A549 (cell line): ENCODE measurements around the gene BBLN. TPM values are rescaled to one million over a fixed set of nuclear protein-coding genes. Genes with fewer than 3 reads are reported as not detected.

ENCODE experiments used
- ATAC-seq, 2 experiments: fragments of 200-7000 bp in 1 of 2; fragments of >200 bp in 1 of 2; cut with Nextera tagmentation in 1 of 2; cut with Tn5 transposase in 1 of 2; 3 replicates each; pipeline versions ENCODE4 v1.8.0 to v1.9.1; 2018 to 2020; ENCODE audit warnings: mild to moderate bottlenecking in 1 of 2, moderate library complexity in 1 of 2
- CTCF ChIA-PET: fragments of 300-600 bp; sonication (Branson Sonifier 250); formaldehyde crosslinking; extraction: SDS; loops from one replicate; lab custom pipeline; 2021; ENCODE audit warnings: antibody characterized with exemption, inconsistent platforms; lab: Yijun Ruan, JAX
- POLR2A ChIA-PET: fragments of 350-600 bp; formaldehyde crosslinking; extraction: SDS; loops from one replicate; lab custom pipeline; 2021; ENCODE audit warnings: antibody characterized with exemption, inconsistent platforms; lab: Yijun Ruan, JAX
- DNase-seq, 2 experiments: peaks; one replicate each; pipeline versions ENCODE4 v3.0.0 to v3.0.0-alpha.2; 2011 to 2016; ENCODE audit warnings: low read depth in 1 of 2, low spot score in 1 of 2
- FAIRE-seq: peaks from 2 replicates; lab custom pipeline; 2011; peaks lifted over from hg19 to GRCh38; lab: Jason Lieb, UNC
- H3K27ac ChIP-seq, 2 experiments: fragments of >200 bp; sonication (Bioruptor Twin); formaldehyde crosslinking; 3 replicates each; pipeline ENCODE4 v1.5.1; 2016 to 2017
- H3K4me1 ChIP-seq: fragments of >200 bp; sonication (Bioruptor Twin); formaldehyde crosslinking; 3 replicates; pipeline ENCODE4 v1.6.1; 2016
- H3K4me2 ChIP-seq: fragments of >200 bp; sonication (Bioruptor Twin); formaldehyde crosslinking; 3 replicates; pipeline ENCODE4 v1.6.1; 2016
- H3K4me3 ChIP-seq: fragments of >200 bp; sonication (Bioruptor Twin); formaldehyde crosslinking; 3 replicates; pipeline ENCODE4 v1.5.1; 2016
- H3K9me3 ChIP-seq: fragments of >200 bp; sonication (Bioruptor Twin); formaldehyde crosslinking; 3 replicates; pipeline ENCODE4 v1.6.1; 2016
- CBX2 ChIP-seq: fragments of 200-600 bp; sonication (generic); IDR thresholded peaks from 2 replicates; pipeline ENCODE4 v1.6.1; 2016; ENCODE audit warnings: low read depth, mild to moderate bottlenecking, borderline replicate concordance
- CBX8 ChIP-seq: fragments of 200-600 bp; sonication (generic); IDR thresholded peaks from 2 replicates; pipeline ENCODE4 v1.6.1; 2016
- CEBPB ChIP-seq, 2 experiments: fragments of >200 bp in 1 of 2; sonication (Bioruptor Twin) in 1 of 2; formaldehyde crosslinking in 1 of 2; IDR thresholded peaks; 2 replicates each; pipeline ENCODE4 v1.6.1; 2012 to 2016
- CHD2 ChIP-seq: fragments of 150-350 bp; IDR thresholded peaks from 2 replicates; pipeline ENCODE4 v1.6.1; 2014; ENCODE audit warnings: low read length; ENCODE audit not compliant: partially characterized antibody
- CHD4 ChIP-seq: fragments of 200-600 bp; sonication (generic); IDR thresholded peaks from 2 replicates; pipeline ENCODE4 v1.6.1; 2016; ENCODE audit warnings: antibody characterized with exemption, mild to moderate bottlenecking, borderline replicate concordance
- FOSL2 ChIP-seq, 2 experiments: fragments of 450-650 bp in 1 of 2; fragments of >200 bp in 1 of 2; sonication (Bioruptor Twin) in 1 of 2; formaldehyde crosslinking; IDR thresholded peaks; 2 replicates each; pipeline versions ENCODE4 v1.5.0 to v1.6.1; 2016 to 2020; ENCODE audit warnings: mild to moderate bottlenecking in 1 of 2, moderate library complexity in 1 of 2
- FOXS1 ChIP-seq: fragments of 250-450 bp; sonication (Bioruptor Pico); IDR thresholded peaks from 2 replicates; pipeline ENCODE4 v1.5.0; 2020; ENCODE audit warnings: mild to moderate bottlenecking, moderate library complexity
- GATA3 ChIP-seq: IDR thresholded peaks from 2 replicates; pipeline ENCODE4 v1.6.1; 2012; ENCODE audit warnings: borderline replicate concordance
- HDAC2 ChIP-seq: fragments of 200-600 bp; sonication (generic); IDR thresholded peaks from 2 replicates; pipeline ENCODE4 v1.6.1; 2016
- KDM1A ChIP-seq: fragments of 200-600 bp; sonication (generic); IDR thresholded peaks from 2 replicates; pipeline ENCODE4 v1.6.1; 2016; ENCODE audit warnings: low read depth, mild to moderate bottlenecking
- MAZ ChIP-seq: fragments of 150-350 bp; IDR thresholded peaks from 2 replicates; pipeline ENCODE4 v1.6.1; 2014; ENCODE audit warnings: antibody characterized with exemption, low read depth, low read length, borderline replicate concordance
- MYC ChIP-seq: IDR thresholded peaks from 2 replicates; pipeline ENCODE4 v1.6.1; 2012; ENCODE audit warnings: mild to moderate bottlenecking, inconsistent platforms, low read length, improper control_type of control experiment, borderline replicate concordance
- NPAS2 ChIP-seq: fragments of 250-450 bp; sonication (Bioruptor Pico); IDR thresholded peaks from 2 replicates; pipeline ENCODE4 v1.8.0; 2022; ENCODE audit warnings: mild to moderate bottlenecking, moderate library complexity, borderline replicate concordance
- PHF8 ChIP-seq: fragments of 200-600 bp; sonication (generic); IDR thresholded peaks from 2 replicates; pipeline ENCODE4 v1.6.1; 2016; ENCODE audit warnings: low read depth, mild to moderate bottlenecking, antibody characterized with exemption, moderate library complexity, borderline replicate concordance
- POLR2A ChIP-seq: IDR thresholded peaks from 2 replicates; pipeline ENCODE4 v1.6.1; 2012; ENCODE audit warnings: mild to moderate bottlenecking, low read length
- RAD21 ChIP-seq, 2 experiments: fragments of >200 bp in 1 of 2; sonication (Bioruptor Twin) in 1 of 2; formaldehyde crosslinking in 1 of 2; IDR thresholded peaks in 1 of 2; conservative IDR thresholded peaks in 1 of 2; 2 replicates in 1 of 2; 3 replicates in 1 of 2; pipeline ENCODE4 v1.6.1; 2012 to 2018; ENCODE audit warnings: inconsistent platforms in 1 of 2
- RNF2 ChIP-seq: fragments of 200-600 bp; sonication (generic); IDR thresholded peaks from 2 replicates; pipeline ENCODE4 v1.6.1; 2016; ENCODE audit warnings: low read depth, mild to moderate bottlenecking, antibody characterized with exemption, moderate library complexity, borderline replicate concordance
- SMC3 ChIP-seq: fragments of >200 bp; sonication (Bioruptor Twin); formaldehyde crosslinking; IDR thresholded peaks from 3 replicates; pipeline ENCODE4 v1.6.1; 2018; ENCODE audit warnings: inconsistent platforms
- SREBF2 ChIP-seq: fragments of 450-650 bp; IDR thresholded peaks from 2 replicates; pipeline ENCODE4 v1.6.1; 2014; ENCODE audit warnings: mild to moderate bottlenecking, moderate library complexity
- TFCP2L1 ChIP-seq: fragments of 250-450 bp; sonication (Bioruptor Pico); IDR thresholded peaks from 2 replicates; pipeline ENCODE4 v1.5.0; 2021; ENCODE audit warnings: mild to moderate bottlenecking
- TP53 ChIP-seq: fragments of 250-450 bp; sonication (Bioruptor Pico); IDR thresholded peaks from 2 replicates; pipeline ENCODE4 v1.5.0; 2021; ENCODE audit warnings: mild to moderate bottlenecking, moderate library complexity
- ZFP36 ChIP-seq: fragments of 450-650 bp; IDR thresholded peaks from 2 replicates; pipeline ENCODE4 v1.6.1; 2014; ENCODE audit warnings: borderline replicate concordance; ENCODE audit not compliant: partially characterized antibody
- WGBS: methylation state at CpG from one replicate; pipeline ENCODE4 v1.1.6; 2017; ENCODE audit errors: missing lambda C conversion rate; 5-methylcytosine and 5-hydroxymethylcytosine counted together
- polyA plus RNA-seq, 4 experiments: library from polyadenylated mRNA; depleted of rRNA in 3 of 4; stranded (reverse); fragments of >200 nt; fragmentation: RNase III in 1 of 4; extraction: RNeasy Plus Mini Kit Qiagen cat#74134 plus additional on column Dnase treatment in 1 of 4; gene quantifications; 2 replicates in 3 of 4; 3 replicates in 1 of 4; pipeline ENCODE4 v1.2.3, GENCODE V29; 2011 to 2017
- TF ChIP-seq, protein P1 (sequence below): fragments of >200 bp; sonication (Bioruptor Twin); formaldehyde crosslinking; IDR thresholded peaks from 2 replicates; pipeline ENCODE4 v1.6.1; 2016
- TF ChIP-seq, protein P2 (sequence below): fragments of 450-650 bp; IDR thresholded peaks from 2 replicates; pipeline ENCODE4 v1.6.1; 2014; ENCODE audit warnings: antibody characterized with exemption
- TF ChIP-seq, protein P3 (sequence below): IDR thresholded peaks from 2 replicates; pipeline ENCODE4 v1.6.1; 2012
- TF ChIP-seq, protein P4 (sequence below): IDR thresholded peaks from 2 replicates; pipeline ENCODE4 v1.6.1; 2012
- TF ChIP-seq, protein P5 (sequence below): fragments of 150-350 bp; IDR thresholded peaks from 2 replicates; pipeline ENCODE4 v1.6.1; 2014; ENCODE audit warnings: low read depth, mild to moderate bottlenecking, low read length
- TF ChIP-seq, protein P6 (sequence below): fragments of >200 bp; sonication (Bioruptor Twin); formaldehyde crosslinking; IDR thresholded peaks from 3 replicates; pipeline ENCODE4 v1.5.1; 2016
- TF ChIP-seq, protein P7 (sequence below): fragments of 250-450 bp; sonication (Bioruptor Pico); IDR thresholded peaks from 2 replicates; pipeline ENCODE4 v1.5.0; 2020; ENCODE audit warnings: low read depth, mild to moderate bottlenecking, moderate library complexity

Gene BBLN
- polyA plus RNA-seq, 2 of the 4 experiments (the other 2 are of a cell fraction), result 23.8 to 28.1 TPM

DNA sequence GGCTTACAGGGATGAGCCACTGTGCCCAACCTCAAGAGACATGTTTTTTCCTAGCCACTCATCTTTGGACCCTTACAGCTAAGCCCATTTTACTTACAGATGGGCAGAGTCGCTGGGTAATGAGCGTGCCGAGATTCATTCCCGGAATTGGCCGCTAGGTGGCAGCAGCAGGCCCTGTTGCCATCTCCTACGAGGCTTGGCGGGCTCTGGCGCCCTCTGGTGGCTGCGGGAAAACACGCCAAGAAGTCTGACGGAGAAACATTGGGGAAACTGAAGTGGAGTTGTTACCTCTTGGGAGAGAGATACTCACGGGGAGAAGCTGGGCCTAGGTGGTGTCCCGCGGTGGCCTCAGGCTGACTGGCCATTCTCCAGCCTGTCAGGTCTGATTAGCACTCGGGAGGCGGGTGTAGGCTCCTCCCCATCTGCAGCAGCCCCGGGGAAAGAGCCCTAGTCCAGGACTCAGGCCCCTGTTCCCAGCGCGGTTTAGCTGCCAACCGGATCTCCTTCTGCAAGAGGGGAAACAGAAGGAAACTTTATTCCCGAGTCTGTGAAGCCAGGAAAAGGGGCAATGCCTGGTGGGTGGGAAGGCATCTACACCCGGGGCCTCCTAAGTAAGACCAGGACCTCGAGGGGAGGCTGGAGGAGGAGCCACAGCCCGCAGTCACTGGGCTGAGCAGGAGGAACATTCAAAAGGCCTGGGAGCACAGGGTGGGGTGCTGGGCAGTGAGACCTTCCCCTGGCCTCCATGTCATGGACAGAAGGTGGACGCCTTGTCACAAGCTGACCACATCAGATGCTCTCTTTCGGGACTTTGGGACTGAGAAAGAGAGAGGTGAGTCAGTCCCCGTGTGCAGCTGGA lies 42.2 kb upstream of the BBLN start:
- DNase-seq (peak; percentile 88 to 90), FAIRE-seq (peak; percentile 93), ATAC-seq (peak; percentile 63 to 87; a peak in 4 of 6 replicates)
- H3K9me3 ChIP-seq, result no peaks in the 10 kb centered on the region
- peak overlapping the region in 1 of 2 experiments; percentile 22; a peak in 1 of 6 replicates for H3K27ac ChIP-seq
- no peak overlapping the region; the same call in 2 of the 3 replicates for H3K4me2 ChIP-seq
- ChIA-PET POLR2A (no interaction called here), CTCF (interaction anchor here (0.5 to 13.0 kb wide), 66 partner anchors 10 to 710 kb away, joined by 3 to 290 read pairs (median 5); partner anchors contain the start of genes BBLN, EEIG1, NAIF1 and PIP5KL1)
- no peak overlapping the region for H3K4me3 ChIP-seq
- TF ChIP-seq, protein P1, sequence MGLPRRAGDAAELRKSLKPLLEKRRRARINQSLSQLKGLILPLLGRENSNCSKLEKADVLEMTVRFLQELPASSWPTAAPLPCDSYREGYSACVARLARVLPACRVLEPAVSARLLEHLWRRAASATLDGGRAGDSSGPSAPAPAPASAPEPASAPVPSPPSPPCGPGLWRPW, result no peak
- TF ChIP-seq KDM1A (no peak), ZFP36 (no peak), RNF2 (no peak), MAZ (0 out of 2 replicates have a peak, but pooled peaks have one; percentile 75), CHD4 (no peak), GATA3 (no peak), POLR2A (no peak), CBX2 (no peak), MYC (0 out of 2 replicates have a peak, but pooled peaks have one; percentile 19), CBX8 (no peak), FOSL2 (IDR thresholded peaks at IDR 0.05) (no peak), FOSL2 (CRISPR knock-in tag; IDR thresholded peaks at IDR 0.05) (peak; percentile 8; the same call in 1 of the 2 replicates), CEBPB (IDR thresholded peaks at IDR 0.05) (no peak), HDAC2 (no peak), NPAS2 (no peak), FOXS1 (CRISPR knock-in tag) (no peak), RAD21 (conservative IDR thresholded peaks at IDR 0.05 in 1 of 2, IDR thresholded peaks at IDR 0.05 in 1 of 2) (peak; percentile 96 to 98), CHD2 (no peak), TFCP2L1 (CRISPR knock-in tag) (no peak), TP53 (no peak), SMC3 (peak; percentile 92), SREBF2 (no peak), PHF8 (no peak)
- TF ChIP-seq, protein P2, sequence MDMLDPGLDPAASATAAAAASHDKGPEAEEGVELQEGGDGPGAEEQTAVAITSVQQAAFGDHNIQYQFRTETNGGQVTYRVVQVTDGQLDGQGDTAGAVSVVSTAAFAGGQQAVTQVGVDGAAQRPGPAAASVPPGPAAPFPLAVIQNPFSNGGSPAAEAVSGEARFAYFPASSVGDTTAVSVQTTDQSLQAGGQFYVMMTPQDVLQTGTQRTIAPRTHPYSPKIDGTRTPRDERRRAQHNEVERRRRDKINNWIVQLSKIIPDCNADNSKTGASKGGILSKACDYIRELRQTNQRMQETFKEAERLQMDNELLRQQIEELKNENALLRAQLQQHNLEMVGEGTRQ, result no peak
- TF ChIP-seq, protein P3, sequence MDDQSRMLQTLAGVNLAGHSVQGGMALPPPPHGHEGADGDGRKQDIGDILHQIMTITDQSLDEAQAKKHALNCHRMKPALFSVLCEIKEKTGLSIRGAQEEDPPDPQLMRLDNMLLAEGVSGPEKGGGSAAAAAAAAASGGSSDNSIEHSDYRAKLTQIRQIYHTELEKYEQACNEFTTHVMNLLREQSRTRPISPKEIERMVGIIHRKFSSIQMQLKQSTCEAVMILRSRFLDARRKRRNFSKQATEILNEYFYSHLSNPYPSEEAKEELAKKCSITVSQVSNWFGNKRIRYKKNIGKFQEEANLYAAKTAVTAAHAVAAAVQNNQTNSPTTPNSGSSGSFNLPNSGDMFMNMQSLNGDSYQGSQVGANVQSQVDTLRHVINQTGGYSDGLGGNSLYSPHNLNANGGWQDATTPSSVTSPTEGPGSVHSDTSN, result no peak
- TF ChIP-seq, protein P4, sequence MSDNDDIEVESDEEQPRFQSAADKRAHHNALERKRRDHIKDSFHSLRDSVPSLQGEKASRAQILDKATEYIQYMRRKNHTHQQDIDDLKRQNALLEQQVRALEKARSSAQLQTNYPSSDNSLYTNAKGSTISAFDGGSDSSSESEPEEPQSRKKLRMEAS, result peak; percentile 56
- TF ChIP-seq, protein P5, sequence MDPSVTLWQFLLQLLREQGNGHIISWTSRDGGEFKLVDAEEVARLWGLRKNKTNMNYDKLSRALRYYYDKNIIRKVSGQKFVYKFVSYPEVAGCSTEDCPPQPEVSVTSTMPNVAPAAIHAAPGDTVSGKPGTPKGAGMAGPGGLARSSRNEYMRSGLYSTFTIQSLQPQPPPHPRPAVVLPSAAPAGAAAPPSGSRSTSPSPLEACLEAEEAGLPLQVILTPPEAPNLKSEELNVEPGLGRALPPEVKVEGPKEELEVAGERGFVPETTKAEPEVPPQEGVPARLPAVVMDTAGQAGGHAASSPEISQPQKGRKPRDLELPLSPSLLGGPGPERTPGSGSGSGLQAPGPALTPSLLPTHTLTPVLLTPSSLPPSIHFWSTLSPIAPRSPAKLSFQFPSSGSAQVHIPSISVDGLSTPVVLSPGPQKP, result no peak
- TF ChIP-seq, protein P6, sequence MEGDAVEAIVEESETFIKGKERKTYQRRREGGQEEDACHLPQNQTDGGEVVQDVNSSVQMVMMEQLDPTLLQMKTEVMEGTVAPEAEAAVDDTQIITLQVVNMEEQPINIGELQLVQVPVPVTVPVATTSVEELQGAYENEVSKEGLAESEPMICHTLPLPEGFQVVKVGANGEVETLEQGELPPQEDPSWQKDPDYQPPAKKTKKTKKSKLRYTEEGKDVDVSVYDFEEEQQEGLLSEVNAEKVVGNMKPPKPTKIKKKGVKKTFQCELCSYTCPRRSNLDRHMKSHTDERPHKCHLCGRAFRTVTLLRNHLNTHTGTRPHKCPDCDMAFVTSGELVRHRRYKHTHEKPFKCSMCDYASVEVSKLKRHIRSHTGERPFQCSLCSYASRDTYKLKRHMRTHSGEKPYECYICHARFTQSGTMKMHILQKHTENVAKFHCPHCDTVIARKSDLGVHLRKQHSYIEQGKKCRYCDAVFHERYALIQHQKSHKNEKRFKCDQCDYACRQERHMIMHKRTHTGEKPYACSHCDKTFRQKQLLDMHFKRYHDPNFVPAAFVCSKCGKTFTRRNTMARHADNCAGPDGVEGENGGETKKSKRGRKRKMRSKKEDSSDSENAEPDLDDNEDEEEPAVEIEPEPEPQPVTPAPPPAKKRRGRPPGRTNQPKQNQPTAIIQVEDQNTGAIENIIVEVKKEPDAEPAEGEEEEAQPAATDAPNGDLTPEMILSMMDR, result peak; percentile 100
- TF ChIP-seq, protein P7, sequence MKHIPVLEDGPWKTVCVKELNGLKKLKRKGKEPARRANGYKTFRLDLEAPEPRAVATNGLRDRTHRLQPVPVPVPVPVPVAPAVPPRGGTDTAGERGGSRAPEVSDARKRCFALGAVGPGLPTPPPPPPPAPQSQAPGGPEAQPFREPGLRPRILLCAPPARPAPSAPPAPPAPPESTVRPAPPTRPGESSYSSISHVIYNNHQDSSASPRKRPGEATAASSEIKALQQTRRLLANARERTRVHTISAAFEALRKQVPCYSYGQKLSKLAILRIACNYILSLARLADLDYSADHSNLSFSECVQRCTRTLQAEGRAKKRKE (CRISPR knock-in tag), result no peak
- 22% methylated on average over 27 of the region's 27 CpGs for WGBS
- 0 out of 3 replicates have a peak, but pooled peaks cover 2% of the 10 kb centered on the region for H3K4me1 ChIP-seq
